HepG2 (cell line): ENCODE measurements around the gene PLRG1. TPM values are rescaled to one million over a fixed set of nuclear protein-coding genes. Genes with fewer than 3 reads are reported as not detected.

ENCODE experiments used
- ATF6 ChIP-seq: sonication (generic); formaldehyde crosslinking; conservative IDR thresholded peaks from 2 replicates; pipeline ENCODE4 v1.4.0; 2020; ENCODE audit warnings: missing genetic modification reagents
- HCFC1 ChIP-seq: fragments of 150-350 bp; IDR thresholded peaks from 2 replicates; pipeline ENCODE4 v1.6.1; 2014; ENCODE audit warnings: low read depth, low read length
- HMGXB3 ChIP-seq: sonication (generic); formaldehyde crosslinking; IDR thresholded peaks from 2 replicates; pipeline ENCODE4 v1.4.0; 2020; ENCODE audit warnings: missing genetic modification reagents, borderline replicate concordance
- KAT7 ChIP-seq: IDR thresholded peaks from 2 replicates; pipeline ENCODE4 v1.6.1; 2018; ENCODE audit warnings: borderline replicate concordance, missing compliant biosample characterization
- KDM2A ChIP-seq: sonication (generic); formaldehyde crosslinking; IDR thresholded peaks from 2 replicates; pipeline ENCODE4 v1.4.0; 2020; ENCODE audit warnings: low read depth, missing genetic modification reagents, borderline replicate concordance
- MAFF ChIP-seq: IDR thresholded peaks from 2 replicates; pipeline ENCODE4 v1.6.1; 2011; ENCODE audit warnings: low read depth, low read length, improper control_type of control experiment
- MIER3 ChIP-seq: IDR thresholded peaks from 2 replicates; pipeline ENCODE4 v1.6.1; 2016; ENCODE audit warnings: missing compliant biosample characterization, borderline replicate concordance
- NBN ChIP-seq: fragments of 450-650 bp; conservative IDR thresholded peaks from 2 replicates; pipeline ENCODE4 v1.6.1; 2017
- REST ChIP-seq, 2 experiments: IDR thresholded peaks; 2 replicates each; pipeline ENCODE4 v1.6.1; 2011 to 2012; ENCODE audit warnings: low read length in 2 of 2, borderline replicate concordance in 1 of 2, low read depth in 1 of 2, mild to moderate bottlenecking in 1 of 2, moderate library complexity in 1 of 2
- SRF ChIP-seq: IDR thresholded peaks from 2 replicates; pipeline ENCODE4 v1.6.1; 2011; ENCODE audit warnings: mild to moderate bottlenecking, low read depth, low read length, moderate library complexity
- ZNF414 ChIP-seq: sonication (generic); formaldehyde crosslinking; IDR thresholded peaks from 2 replicates; pipeline ENCODE4 v1.5.0; 2020; ENCODE audit warnings: missing genetic modification reagents
- ZNF496 ChIP-seq: sonication (generic); formaldehyde crosslinking; IDR thresholded peaks from 2 replicates; pipeline ENCODE4 v1.8.1; 2023; ENCODE audit warnings: mild to moderate bottlenecking, moderate library complexity, missing genetic modification reagents; ENCODE audit not compliant: insufficient replicate concordance
- ZNF704 ChIP-seq: sonication (generic); formaldehyde crosslinking; IDR thresholded peaks from 2 replicates; pipeline ENCODE4 v1.8.1; 2023; ENCODE audit warnings: mild to moderate bottlenecking, inconsistent platforms, moderate library complexity, missing genetic modification reagents, borderline replicate concordance
- ZNF713 ChIP-seq: sonication (generic); formaldehyde crosslinking; IDR thresholded peaks from 2 replicates; pipeline ENCODE4 v1.4.0; 2020; ENCODE audit warnings: mild to moderate bottlenecking, missing genetic modification reagents
- polyA plus RNA-seq, 8 experiments: library from polyadenylated mRNA; depleted of rRNA in 3 of 8; stranded (reverse) in 7 of 8; unstranded in 1 of 8; fragments of >200 nt; fragmentation: Illumina TruSeq in 4 of 8; extraction: Trizol in 4 of 8; gene quantifications; 2 replicates each; pipeline versions ENCODE4 v1.2.1 to v1.2.3, GENCODE V29; 2011 to 2016; ENCODE audit warnings: low read depth in 4 of 8, missing spikeins in 1 of 8, mixed read lengths in 1 of 8; ENCODE audit not compliant: insufficient read depth in 1 of 8
- total RNA-seq, 5 experiments: library from RNA; depleted of rRNA; stranded (reverse); fragments of >200 nt; fragmentation: Illumina TruSeq; extraction: Trizol; gene quantifications; 2 replicates each; pipeline ENCODE4 v1.2.3, GENCODE V29; 2016; ENCODE audit warnings: low read depth in 1 of 5

The PLRG1 gene
- total and polyA plus RNA-seq, 2 of the 13 experiments (the other 11 are each of a cell fraction or from before 2014, with no cell fraction given), result 77.3 to 110 TPM

GRCh38 chr4:154577324-154577723, 27.1 kb upstream of the PLRG1 start (continued):
- TF ChIP-seq ATF6 (CRISPR knock-in tag) (no peak), REST (IDR thresholded peaks at IDR 0.05; ENCODE audit: borderline replicate concordance in 1 of 2, low read depth in 1 of 2, low read length in 2 of 2) (peak in 1 of 2 experiments; percentile 49; a peak in 1 of 4 replicates), HCFC1 (no peak), ZNF704 (CRISPR knock-in tag) (no peak), HMGXB3 (CRISPR knock-in tag) (no peak), ZNF713 (CRISPR knock-in tag) (no peak), ZNF414 (CRISPR knock-in tag) (no peak), SRF (no peak), ZNF496 (no peak), KAT7 (no peak), NBN (no peak), MAFF (no peak), MIER3 (CRISPR knock-in tag) (peak; percentile 85; the same call in 1 of the 2 replicates), KDM2A (CRISPR knock-in tag) (no peak)
